ENCODE measurements around the gene SETBP1.

GRCh38 chr18:44823782-44824181, 143.1 kb downstream of the SETBP1 start:
- TF ChIP-seq RCOR1 (IDR thresholded peaks at IDR 0.05; ENCODE audit: insufficient replicate concordance, low read length): no peak
- no peak for TF ChIP-seq POLR2A (IDR thresholded peaks at IDR 0.05; ENCODE audit: low read depth, low read length)
- no peak for TF ChIP-seq CTCF (conservative IDR thresholded peaks at IDR 0.05; ENCODE audit: low read depth, low read length)
- no peak for TF ChIP-seq MAFK (IDR thresholded peaks at IDR 0.05; ENCODE audit: low read depth, low read length)
- no peak for TF ChIP-seq RAD21 (IDR thresholded peaks at IDR 0.05; ENCODE audit: low read length)

Data from IMR-90 (cell line).